ENCODE data around the gene ACTR1A. TPM values are rescaled to one million over a fixed set of nuclear protein-coding genes. Genes with fewer than 3 reads are reported as not detected.

Gene ACTR1A
- total and polyA plus RNA-seq, 12 donors, result 90.1 to 138 (median 110) TPM

DNA sequence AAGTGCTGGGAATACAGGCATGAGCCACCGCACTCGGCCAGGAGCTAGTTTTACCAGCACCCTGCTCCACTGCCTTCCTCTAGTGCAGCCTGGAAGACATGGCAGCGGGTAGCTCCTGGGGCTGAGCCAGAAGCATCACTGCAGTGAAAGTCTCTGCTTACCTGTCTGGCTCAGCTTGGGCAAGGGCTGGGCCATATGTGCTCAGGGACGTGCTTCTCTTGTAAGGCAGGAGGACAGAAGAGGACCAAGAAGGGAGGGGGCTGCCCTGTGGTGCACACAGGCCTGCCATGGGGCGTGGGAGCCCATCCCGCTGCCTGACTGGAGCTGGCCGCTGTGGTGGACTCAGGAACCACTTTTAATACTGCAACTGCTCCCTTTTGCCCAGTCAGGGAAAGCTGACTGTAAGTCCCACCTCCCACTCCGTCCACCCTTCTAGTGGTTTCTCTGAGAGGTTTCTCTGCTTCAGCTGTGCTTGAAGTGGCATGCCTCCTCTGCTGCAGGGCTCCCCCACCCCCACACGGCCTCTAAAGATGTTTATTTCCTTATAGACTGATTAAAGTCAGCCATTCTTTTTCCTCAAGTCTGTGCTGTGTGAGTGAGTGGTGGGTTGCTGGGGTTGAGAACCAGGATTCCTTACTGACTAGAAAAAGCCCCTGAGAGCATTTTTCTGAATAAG lies 25.9 kb downstream of the ACTR1A start:
- DNase-seq (no peak), ATAC-seq (no peak)
- H3K27me3 ChIP-seq, result no peaks in the 10 kb centered on the region
- no peak overlapping the region for H3K27ac ChIP-seq
- H3K4me3 ChIP-seq, result no peak overlapping the region
- peaks cover 4 to 16% (median 11%) of the 10 kb centered on the region in 9 donors for H3K4me1 ChIP-seq
- H3K36me3 ChIP-seq, result peaks cover 0 to 49% (median 18%) of the 10 kb centered on the region in 9 donors
- 69% methylated on average over 9 of the region's 9 CpGs for WGBS, 2 donors
- TF ChIP-seq, protein P1, sequence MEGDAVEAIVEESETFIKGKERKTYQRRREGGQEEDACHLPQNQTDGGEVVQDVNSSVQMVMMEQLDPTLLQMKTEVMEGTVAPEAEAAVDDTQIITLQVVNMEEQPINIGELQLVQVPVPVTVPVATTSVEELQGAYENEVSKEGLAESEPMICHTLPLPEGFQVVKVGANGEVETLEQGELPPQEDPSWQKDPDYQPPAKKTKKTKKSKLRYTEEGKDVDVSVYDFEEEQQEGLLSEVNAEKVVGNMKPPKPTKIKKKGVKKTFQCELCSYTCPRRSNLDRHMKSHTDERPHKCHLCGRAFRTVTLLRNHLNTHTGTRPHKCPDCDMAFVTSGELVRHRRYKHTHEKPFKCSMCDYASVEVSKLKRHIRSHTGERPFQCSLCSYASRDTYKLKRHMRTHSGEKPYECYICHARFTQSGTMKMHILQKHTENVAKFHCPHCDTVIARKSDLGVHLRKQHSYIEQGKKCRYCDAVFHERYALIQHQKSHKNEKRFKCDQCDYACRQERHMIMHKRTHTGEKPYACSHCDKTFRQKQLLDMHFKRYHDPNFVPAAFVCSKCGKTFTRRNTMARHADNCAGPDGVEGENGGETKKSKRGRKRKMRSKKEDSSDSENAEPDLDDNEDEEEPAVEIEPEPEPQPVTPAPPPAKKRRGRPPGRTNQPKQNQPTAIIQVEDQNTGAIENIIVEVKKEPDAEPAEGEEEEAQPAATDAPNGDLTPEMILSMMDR (IDR thresholded peaks at IDR 0.05), result no peak
- H3K9me3 ChIP-seq, result no peaks in the 10 kb centered on the region
- intact Hi-C loops (cut with DNase I), result loop anchor here in 5 of 10 donors (5.0 to 10.0 kb wide), 5 partner anchors 52 to 242 kb away; partner anchors contain the start of genes NFKB2 (in 2 of the 5) and FBXL15 (in 1 of the 5)

DNA sequence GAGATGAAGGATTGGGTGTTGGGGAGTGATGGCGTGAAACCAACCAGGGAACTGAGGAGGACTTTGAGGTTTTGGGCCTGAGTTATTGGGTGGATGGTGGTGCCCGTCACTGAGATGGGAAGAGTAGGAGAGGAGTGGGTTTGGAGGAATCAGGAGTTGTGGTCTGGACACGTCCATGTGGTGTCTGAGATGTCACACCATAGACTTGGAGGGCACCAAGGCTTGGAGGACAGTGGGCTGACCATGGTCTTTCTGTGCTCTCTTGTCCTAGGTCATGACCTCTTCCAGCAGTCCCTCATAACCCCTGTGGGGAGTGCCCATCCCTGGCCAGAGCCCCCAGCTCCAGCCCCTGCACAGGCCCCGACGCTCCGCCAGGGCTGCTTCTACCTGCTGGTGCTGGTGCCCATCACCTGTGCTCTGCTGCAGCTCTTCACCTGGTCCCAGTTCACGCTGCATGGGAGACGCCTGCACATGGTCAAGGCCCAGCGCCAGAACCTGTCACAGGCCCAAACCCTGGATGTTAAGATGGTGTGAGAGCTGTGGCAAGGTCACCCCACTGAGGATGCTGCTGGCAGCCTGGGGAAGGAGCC lies 27.0 kb downstream of the ACTR1A start:
- DNase-seq (no peak), ATAC-seq (no peak)
- H3K27me3 ChIP-seq, result no peaks in the 10 kb centered on the region
- WGBS, 2 donors, result 89 to 90% methylated on average over 9 of the region's 9 CpGs
- no peaks in the 10 kb centered on the region for H3K9me3 ChIP-seq
- no peak overlapping the region for H3K4me3 ChIP-seq
- intact Hi-C loops (cut with DNase I), result loop anchor here in 5 of 10 donors (5.0 to 10.0 kb wide), 5 partner anchors 51 to 241 kb away; partner anchors contain the start of genes NFKB2 (in 2 of the 5) and FBXL15 (in 1 of the 5)
- peaks cover 4 to 16% (median 11%) of the 10 kb centered on the region in 9 donors for H3K4me1 ChIP-seq
- TF ChIP-seq, protein P1 (IDR thresholded peaks at IDR 0.05), result no peak
- H3K36me3 ChIP-seq, result peaks cover 0 to 39% (median 7%) of the 10 kb centered on the region in 9 donors
- no peak overlapping the region for H3K27ac ChIP-seq

DNA sequence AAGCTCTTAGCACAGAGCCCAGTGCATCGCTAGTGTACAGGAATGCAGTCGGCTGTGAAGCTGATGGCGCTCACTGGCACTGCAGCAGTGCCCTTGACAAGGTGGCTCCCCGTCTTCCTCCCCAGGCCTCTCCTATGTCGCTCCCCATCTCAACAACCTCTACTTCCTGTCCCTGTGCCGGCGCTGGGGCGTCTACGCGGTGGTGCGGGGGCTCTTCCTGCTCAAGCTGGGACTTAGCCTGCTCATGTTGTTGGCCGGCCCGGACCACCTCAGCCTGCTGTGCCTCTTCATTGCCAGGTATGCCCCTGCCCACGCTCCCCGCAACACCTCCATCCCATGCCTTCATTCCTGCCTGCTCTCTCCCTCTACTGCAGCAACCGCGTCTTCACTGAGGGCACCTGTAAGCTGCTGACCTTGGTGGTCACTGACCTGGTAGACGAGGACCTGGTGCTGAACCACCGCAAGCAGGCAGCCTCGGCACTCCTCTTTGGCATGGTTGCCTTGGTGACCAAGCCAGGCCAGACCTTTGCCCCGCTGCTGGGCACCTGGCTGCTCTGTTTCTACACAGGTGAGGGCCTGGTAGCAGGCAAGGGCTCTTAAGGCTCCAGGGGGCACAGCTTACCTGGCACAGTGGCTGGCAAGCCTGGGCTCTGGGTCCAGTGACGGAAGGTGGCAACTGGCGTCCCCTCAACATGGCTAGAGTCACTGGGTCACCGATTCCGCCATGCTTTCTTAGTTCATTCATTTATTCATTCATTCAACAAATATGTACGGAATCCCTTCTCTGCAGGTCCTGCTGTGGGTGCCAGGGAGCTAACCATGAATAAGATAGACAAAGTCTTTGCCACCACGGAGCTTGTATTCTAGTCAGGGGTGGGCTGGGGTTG lies 28.8 kb downstream of the ACTR1A start:
- H3K4me3 ChIP-seq, result no peak overlapping the region
- intact Hi-C loops (cut with DNase I), result loop anchor here in 3 of 10 donors (10.0 kb wide), 3 partner anchors 49 to 239 kb away; partner anchors contain the start of genes FBXL15 (in 1 of the 3) and NFKB2 (in 1 of the 3)
- no peak overlapping the region for H3K27ac ChIP-seq
- 85 to 89% methylated on average over 27 of the region's 27 CpGs for WGBS, 2 donors
- H3K4me1 ChIP-seq, result peaks cover 0 to 17% (median 0%) of the 10 kb centered on the region in 9 donors
- DNase-seq (no peak), ATAC-seq (no peak)
- H3K27me3 ChIP-seq, result no peaks in the 10 kb centered on the region
- TF ChIP-seq, protein P1 (IDR thresholded peaks at IDR 0.05), result no peak
- H3K36me3 ChIP-seq, result peaks cover 0 to 20% (median 0%) of the 10 kb centered on the region in 9 donors
- no peaks in the 10 kb centered on the region for H3K9me3 ChIP-seq
